PFSK-1 (cell line): Measurements from ENCODE around the gene CSTF2T.

Experiments used
- FOXP2 ChIP-seq: optimal IDR thresholded peaks from 2 replicates; pipeline ENCODE3; 2011; ENCODE audit warnings: borderline replicate concordance, control low read depth, inconsistent platforms; ENCODE audit not compliant: insufficient read depth; ENCODE audit errors: extremely low read length, extremely low read depth
- POLR2AphosphoS5 ChIP-seq: IDR thresholded peaks from 2 replicates; pipeline ENCODE4 v1.6.1; 2012; ENCODE audit warnings: low read depth, mild to moderate bottlenecking, control low read depth, low read length, moderate library complexity
- REST ChIP-seq, 2 experiments: IDR thresholded peaks; 2 replicates each; pipeline versions ENCODE4 v1.6.1 to v1.8.0; 2011 to 2012; ENCODE audit warnings: low read depth in 2 of 2, low read length in 2 of 2, control low read depth in 1 of 2, inconsistent platforms in 1 of 2, mild to moderate bottlenecking in 1 of 2, moderate library complexity in 1 of 2; ENCODE audit not compliant: insufficient read depth in 1 of 2
- SIN3A ChIP-seq: IDR thresholded peaks from 2 replicates; pipeline ENCODE4 v1.6.1; 2012; ENCODE audit warnings: mild to moderate bottlenecking, low read length, moderate library complexity, borderline replicate concordance; ENCODE audit not compliant: insufficient read depth
- TAF1 ChIP-seq: IDR thresholded peaks from 2 replicates; pipeline ENCODE4 v1.6.1; 2012; ENCODE audit warnings: low read length, control low read depth, borderline replicate concordance; ENCODE audit not compliant: insufficient read depth

Gene CSTF2T

GRCh38 chr10:51654918-51655317, 44.5 kb downstream of the CSTF2T start:
- TF ChIP-seq FOXP2, result no peak
- TF ChIP-seq SIN3A, result no peak
- TF ChIP-seq TAF1, result no peak
- TF ChIP-seq REST (IDR thresholded peaks at IDR 0.05; ENCODE audit: insufficient read depth in 1 of 2, low read depth in 2 of 2, low read length in 2 of 2), result no peak
- no peak for TF ChIP-seq POLR2AphosphoS5

DNA sequence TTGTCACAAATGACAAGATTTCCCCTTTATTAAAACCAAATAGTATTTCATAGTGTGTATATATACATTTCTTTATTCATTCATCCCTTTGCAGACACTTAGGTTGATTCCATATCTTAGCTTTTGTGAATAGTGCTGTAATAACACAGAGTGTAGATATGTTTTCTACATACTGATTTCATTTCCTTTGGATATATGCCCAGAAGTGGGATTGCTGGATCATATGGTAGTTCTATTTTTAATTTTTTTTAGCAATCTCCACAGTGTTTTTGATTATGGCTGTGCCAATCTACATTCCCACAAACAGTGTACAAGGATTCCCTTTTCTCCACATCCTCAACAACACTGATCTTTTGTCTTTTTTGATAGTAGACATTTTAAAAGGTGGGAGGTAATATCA, 46.4 kb downstream of the CSTF2T start:
- TF ChIP-seq SIN3A (no peak), FOXP2 (no peak), REST (IDR thresholded peaks at IDR 0.05; ENCODE audit: insufficient read depth in 1 of 2, low read depth in 2 of 2, low read length in 2 of 2) (no peak), TAF1 (no peak), POLR2AphosphoS5 (no peak)

GRCh38 chr10:51651063-51651462, 48.3 kb downstream of the CSTF2T start:
- no peak for TF ChIP-seq TAF1
- TF ChIP-seq REST (IDR thresholded peaks at IDR 0.05; ENCODE audit: insufficient read depth in 1 of 2, low read depth in 2 of 2, low read length in 2 of 2), result no peak
- no peak for TF ChIP-seq POLR2AphosphoS5
- TF ChIP-seq FOXP2, result no peak
- TF ChIP-seq SIN3A, result no peak

GRCh38 chr10:51649064-51649463, 50.3 kb downstream of the CSTF2T start:
- TF ChIP-seq SIN3A (no peak), REST (IDR thresholded peaks at IDR 0.05; ENCODE audit: insufficient read depth in 1 of 2, low read depth in 2 of 2, low read length in 2 of 2) (no peak), FOXP2 (no peak), POLR2AphosphoS5 (no peak), TAF1 (no peak)
